KG1 (cell line): ENCODE data around the gene NR2E3.
A peak's percentile ranks its signal among the peaks of the same experiment; 100 is the strongest.

Experiments
- DNase-seq: peaks from one replicate; lab custom pipeline; 2025; lab: John Stamatoyannopoulos, UW

The NR2E3 gene

GRCh38 chr15:71791975-71792374, 18.4 kb upstream of the NR2E3 start:
- no peak for DNase-seq

GRCh38 chr15:71792521-71792920, 17.8 kb upstream of the NR2E3 start:
- DNase-seq, result no peak

GRCh38 chr15:71798641-71799040, 11.7 kb upstream of the NR2E3 start:
- DNase-seq, result no peak

GRCh38 chr15:71800190-71800589, 10.2 kb upstream of the NR2E3 start:
- no peak for DNase-seq

GRCh38 chr15:71800835-71801745, 9.3 kb upstream of the NR2E3 start:
- peak; percentile 60 for DNase-seq

- no peak for DNase-seq
Measured at GRCh38 chr15:71801935-71802655, 8.3 kb upstream of the NR2E3 start.

GRCh38 chr15:71802770-71803169, 7.6 kb upstream of the NR2E3 start:
- DNase-seq, result no peak

- DNase-seq, result no peak
Measured at GRCh38 chr15:71804226-71804625, 6.1 kb upstream of the NR2E3 start.

GRCh38 chr15:71804695-71805470, 5.5 kb upstream of the NR2E3 start:
- no peak for DNase-seq

GRCh38 chr15:71806452-71806931, 3.9 kb upstream of the NR2E3 start:
- DNase-seq, result no peak

- DNase-seq, result no peak
Measured at GRCh38 chr15:71807125-71807629, 3.2 kb upstream of the NR2E3 start.

GRCh38 chr15:71807691-71808091, 2.7 kb upstream of the NR2E3 start:
- DNase-seq, result no peak

GRCh38 chr15:71808311-71809020, 1.9 kb upstream of the NR2E3 start:
- no peak for DNase-seq

- no peak for DNase-seq
Measured at GRCh38 chr15:71809346-71809745, 1.0 kb upstream of the NR2E3 start.

GRCh38 chr15:71811036-71811736, 832 bp downstream of the NR2E3 start:
- DNase-seq, result no peak

- DNase-seq, result no peak
Measured at GRCh38 chr15:71811752-71812735, 1.7 kb downstream of the NR2E3 start.

GRCh38 chr15:71812966-71813722, 2.8 kb downstream of the NR2E3 start:
- DNase-seq, result no peak

GRCh38 chr15:71813723-71814470, 3.5 kb downstream of the NR2E3 start:
- no peak for DNase-seq
